HG02981 (cell line): ENCODE results near the gene MITF.

Source experiments
- ATAC-seq: cut with Tn5 transposase; IDR thresholded peaks from one replicate; pipeline ENCODE4 v1.9.1; 2021; ENCODE audit warnings: mild to moderate bottlenecking, moderate library complexity; ENCODE audit not compliant: unreplicated experiment

The MITF gene

DNA sequence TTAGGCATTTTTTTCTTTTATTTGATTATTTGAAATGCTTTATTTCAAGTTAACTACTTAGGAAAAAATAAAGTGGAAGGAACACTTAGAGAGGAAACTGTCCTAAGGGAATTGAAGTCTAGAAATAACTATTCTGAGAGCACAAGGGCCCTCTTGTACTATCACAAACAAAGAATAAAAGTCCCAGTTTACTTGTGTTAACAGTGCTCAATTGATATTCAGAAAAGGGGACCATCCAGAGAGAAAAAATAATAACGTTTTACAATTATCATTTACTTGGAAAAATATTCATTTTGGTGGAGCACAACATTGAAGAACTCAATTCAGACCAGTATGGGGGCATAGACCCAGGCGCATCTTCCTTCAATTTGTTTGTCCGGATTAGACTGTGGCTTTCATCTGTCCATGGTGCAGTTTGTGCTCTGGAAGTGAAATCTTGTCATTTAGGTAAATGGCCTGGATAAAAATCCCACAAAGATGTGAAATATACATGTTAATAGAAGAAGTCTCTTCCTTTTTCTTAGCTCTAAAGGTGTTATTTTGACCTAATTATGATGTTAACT is 205.7 kb downstream of the MITF start:
- ATAC-seq, result no peak

DNA sequence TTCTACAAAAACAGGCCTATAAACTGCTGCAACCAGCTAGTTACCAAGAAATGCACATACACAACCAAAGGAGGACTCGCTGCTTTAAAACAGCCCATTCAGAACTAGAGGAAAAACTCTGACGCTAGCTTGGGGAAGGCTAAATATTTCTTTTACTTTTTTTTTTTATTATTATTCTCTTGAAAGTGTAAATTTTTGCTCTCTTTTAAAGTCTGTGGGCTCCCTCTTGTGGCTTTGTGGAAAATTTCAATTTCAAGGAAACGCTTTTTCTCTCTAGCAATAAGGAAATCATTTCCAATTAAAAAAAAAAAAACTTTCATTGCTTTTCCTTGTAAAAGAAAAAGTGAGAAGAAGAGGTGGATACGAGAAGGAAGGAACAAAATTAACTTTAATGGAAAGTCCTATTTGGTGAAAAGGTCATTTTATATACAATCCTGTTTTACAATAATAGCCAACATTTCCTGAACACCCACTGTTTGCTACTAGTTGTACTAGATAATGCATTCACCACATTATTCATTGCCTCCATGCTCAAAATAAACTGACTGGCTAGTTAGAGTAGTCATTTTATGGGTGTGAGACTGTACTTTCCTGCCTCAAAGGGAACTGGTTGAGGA is 209.1 kb downstream of the MITF start:
- ATAC-seq, result no peak

DNA sequence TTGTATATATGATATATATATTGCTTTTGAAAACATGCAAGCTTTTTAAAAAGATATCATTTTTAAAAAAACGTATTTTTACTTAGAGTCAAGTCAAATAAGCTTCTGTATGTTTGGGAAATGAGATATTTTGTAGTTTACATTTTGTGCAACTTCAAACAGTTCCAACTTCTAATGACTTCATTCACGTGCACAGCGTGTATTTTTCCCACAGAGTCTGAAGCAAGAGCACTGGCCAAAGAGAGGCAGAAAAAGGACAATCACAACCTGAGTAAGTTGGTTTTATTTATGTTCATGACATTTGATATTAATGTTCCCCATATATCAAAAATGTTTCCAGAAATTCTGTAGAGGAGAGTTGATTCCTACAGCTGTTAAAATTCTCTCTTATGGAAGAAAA is 212.4 kb downstream of the MITF start:
- ATAC-seq, result no peak

DNA sequence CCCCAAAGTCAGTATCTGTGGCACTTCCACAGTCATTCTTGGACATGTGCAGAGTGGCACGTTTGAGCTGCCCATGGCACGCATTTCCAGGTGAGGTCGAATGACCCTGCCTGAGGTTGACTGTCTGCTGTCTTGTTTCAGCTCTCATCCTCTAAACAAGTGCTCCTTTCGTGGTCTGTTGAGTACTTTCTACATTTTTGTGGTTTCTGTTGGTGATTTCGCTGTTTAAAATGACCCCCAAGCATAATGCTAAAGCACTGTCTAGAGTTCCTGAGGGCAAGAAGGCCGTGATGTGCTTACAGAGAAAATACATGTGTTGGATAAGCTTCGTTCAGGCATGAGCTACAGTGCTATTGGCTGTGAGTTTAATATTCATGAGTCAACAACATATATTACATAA is 220.3 kb downstream of the MITF start:
- ATAC-seq, result no peak

DNA sequence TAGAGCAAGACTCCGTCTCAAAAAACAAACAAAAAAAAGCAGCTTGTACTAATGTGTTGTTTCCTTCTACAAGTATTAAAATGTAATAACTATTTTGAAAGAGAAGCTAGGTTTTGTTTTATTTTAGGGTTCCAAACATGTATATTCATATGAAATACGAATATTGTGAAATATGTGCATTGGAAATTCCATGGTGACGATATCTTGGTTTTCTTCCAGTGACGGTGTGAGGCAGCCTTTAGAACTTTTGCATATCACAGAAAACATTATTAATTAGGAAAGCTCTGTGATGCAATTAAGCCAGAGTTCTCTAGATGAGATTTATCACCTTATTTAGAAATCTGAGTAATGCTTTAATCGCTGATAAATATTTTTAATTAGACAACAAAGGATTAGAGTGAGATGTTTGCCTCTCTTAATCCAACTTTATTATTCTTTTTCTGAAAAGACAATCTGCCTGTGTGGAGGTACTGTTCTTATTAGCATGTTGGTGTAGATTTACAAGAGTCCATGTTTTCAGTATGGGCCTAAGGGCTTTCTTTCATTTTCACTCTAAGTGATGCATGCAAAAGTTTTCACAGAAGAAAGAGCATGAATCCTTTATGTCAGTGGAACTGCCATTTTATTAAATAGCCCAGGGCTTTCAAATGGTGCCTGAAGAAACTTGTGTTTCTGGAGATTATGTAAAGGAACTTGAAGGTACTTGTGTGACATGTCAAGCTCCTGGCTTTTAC is 222.6 kb downstream of the MITF start:
- no peak for ATAC-seq

DNA sequence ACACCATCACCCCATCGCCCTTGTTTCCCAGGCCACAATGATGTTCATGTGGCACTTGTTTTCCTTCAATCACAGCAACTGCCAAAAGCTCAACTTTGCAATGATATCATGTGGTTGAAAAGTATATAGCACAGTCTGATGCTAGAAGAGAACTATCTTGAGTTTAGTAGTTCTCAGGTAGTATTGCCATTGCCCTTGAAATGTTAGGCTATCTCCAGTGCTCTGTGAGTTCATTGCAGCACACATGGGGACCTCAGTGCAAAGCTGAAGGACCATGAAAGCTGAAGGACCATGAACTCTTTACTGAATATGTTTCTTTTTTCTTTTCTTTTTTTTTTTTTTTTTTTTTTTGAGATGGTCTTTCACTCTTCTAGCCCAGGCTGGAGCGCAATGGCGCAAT is 224.4 kb downstream of the MITF start:
- no peak for ATAC-seq

DNA sequence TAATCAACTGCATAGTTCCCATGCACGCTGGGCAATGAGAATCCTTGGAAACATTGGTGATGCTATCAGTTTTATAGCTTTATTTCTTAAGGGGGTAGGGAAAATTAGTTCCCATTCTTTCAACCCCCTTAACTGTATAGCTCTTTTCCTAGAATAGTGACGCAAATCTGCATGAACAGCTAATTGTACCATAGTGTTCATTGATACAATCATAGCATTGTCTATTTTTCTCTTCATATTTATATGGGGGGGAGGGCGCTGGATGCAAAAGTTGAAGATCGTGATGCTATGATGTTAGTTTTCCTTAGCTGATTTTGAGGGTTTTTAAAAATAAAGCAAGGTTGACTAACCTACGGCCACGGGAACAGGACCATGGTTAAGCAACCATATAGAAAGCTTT is 227.9 kb downstream of the MITF start:
- no peak for ATAC-seq

DNA sequence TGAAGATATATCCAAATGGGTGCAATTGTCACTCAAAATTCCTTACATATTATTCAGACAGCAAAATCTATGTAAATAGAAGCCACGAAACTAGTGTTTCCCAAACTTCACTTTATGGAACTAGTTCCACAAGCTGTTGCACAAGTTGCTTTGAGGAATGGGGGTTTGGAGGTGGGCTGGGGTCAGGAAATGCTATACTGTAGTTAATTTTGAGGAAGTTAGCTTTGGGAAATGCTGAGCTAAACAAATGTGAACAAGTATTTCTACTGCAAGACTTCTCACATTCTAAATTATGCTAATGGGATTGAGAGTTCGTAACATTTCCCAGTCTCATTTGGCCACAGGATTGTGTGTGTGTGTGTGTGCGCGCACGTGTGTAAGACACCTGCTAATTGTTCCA is 231.6 kb downstream of the MITF start:
- no peak for ATAC-seq

DNA sequence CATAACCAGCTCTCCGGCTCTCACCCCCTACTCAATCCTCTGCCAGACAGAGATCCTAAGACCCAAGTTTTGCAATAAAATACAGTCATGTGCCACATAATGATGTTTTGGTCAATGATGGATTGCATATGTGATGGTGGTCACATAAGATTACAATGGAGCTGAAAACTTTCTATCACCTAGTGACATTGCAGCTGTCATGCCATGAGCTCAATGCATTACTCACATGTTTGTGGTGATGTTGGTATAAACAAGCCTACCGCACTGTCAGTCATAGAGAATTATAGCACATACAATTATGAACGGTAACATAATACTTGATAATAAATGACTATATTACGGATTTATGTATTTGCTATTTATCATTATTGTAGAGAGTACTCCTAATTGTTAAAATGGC is 233.4 kb downstream of the MITF start:
- no peak for ATAC-seq

DNA sequence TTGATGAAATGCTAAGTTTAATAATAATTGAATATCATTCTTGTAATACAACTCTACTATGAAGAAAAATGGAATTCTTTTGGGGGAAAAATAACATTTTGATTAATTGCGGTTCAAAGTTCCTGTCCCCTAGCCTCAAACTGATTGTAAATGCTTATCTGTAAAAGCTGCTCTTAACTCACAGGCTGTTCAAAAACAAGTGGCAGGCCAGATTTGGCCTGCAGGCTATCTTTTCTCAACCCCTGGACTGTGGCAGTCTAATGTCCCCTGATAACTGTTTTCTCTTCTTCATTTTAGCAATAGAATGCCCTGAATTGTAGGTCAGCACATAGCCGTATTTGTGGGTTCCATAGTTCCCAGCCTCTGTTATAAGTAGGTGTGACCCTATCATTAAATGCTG is 236.8 kb downstream of the MITF start:
- ATAC-seq, result no peak

DNA sequence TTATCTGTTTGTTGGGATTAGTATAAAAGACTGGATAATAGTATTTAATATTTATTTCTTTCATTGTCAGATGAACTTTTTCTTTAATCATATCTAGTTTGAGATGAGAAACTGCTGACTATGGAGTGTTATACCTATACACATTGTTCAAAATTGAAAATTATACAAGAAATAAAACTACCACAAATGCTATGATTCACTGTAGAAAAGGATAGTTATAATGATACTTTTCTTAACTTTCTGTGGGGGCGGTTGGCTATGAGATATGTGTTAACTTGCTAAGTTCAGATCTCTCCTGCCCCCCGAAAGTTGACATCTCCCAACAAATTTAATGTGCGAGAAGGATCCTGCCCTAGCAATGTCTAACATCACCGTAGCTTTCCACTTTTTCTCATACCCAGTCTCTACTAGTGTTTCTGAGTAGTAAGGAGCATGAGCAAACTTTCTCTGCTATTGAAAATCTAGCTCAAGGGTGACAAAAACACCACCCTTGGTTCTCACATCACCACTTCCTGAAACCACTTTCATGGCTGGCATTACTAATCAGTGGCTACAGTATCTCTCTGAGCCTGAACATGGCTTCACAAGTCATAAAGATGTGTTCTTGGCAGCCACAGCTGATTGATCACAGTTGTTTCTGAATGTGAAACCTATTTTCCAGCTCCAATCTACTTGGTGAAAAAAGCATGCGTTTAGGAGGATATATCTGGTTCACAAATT is 244.4 kb downstream of the MITF start:
- ATAC-seq, result no peak

DNA sequence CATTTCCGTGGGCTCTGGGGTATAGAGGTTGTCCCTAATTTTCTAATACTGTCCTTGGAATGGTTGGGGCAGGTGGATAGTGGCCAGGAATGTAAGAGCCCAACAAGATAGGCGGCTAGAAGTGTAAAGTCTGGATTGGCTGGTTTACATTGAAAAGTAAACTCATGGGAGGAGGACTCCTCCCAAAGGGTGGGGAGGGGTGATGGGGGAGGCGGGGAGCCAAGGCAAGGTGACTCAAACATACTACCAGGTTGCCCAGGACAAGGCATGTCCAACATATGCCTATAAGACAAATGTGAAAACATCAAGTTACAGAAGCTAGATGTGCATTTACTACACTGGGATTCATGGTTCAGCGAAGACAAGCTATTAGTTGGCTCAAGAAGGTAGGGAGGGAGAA is 246.0 kb downstream of the MITF start:
- no peak for ATAC-seq

DNA sequence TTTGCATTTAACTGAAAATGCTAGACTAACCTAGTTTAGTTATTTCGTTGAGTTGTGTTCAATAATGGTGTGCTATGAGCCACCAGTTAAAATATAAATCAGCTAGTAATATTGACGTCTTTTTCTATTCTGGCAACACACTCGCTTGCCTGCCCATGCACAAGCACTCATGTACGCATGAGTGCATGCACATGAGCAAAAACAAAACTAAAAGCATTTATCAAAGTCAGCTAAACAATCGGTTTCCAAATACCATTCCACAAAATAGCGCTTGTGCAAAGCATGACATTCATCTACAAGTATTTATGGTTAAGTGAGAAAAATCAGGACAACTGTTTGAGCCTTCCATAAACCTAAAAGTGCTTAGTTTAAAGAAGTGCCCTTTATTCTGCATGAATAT is 247.2 kb downstream of the MITF start:
- no peak for ATAC-seq

DNA sequence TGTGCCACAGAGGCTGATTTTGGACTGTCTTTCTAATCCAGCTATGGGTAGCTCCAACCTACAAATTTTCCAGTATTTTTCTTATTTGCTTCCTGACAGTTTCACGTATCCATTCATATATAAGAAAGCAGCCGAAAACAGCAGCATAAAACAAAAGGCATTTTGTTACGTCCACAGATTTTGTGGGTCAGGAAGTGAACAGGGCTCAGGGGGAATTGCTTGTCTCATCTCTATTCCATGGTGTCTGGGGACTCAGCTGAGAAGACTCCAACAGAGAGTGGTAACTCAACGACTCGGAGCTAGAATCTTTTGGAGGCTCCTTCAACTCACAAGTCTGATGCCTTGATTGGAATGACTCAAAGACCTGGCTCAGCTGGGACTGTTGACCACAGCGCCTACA is 248.6 kb downstream of the MITF start:
- ATAC-seq, result no peak

DNA sequence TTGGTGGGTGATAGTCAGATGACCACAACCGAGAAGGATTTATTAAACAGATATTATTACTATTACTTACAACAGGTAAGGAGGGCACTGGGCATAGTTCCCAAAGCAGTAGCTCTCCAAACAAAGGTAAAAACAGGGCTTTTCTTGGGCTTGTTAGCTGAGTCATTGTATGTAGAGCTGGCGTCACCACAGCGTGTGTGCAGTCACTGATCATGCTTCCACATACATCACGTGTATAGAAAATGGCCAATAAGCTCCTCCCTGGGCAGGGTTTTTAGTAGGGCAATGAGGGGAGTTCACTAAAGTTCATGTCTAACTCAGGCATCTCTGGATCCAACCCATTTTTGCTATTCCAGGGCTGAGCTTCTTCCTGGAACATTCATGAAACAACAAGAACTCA is 254.5 kb downstream of the MITF start:
- ATAC-seq, result no peak

DNA sequence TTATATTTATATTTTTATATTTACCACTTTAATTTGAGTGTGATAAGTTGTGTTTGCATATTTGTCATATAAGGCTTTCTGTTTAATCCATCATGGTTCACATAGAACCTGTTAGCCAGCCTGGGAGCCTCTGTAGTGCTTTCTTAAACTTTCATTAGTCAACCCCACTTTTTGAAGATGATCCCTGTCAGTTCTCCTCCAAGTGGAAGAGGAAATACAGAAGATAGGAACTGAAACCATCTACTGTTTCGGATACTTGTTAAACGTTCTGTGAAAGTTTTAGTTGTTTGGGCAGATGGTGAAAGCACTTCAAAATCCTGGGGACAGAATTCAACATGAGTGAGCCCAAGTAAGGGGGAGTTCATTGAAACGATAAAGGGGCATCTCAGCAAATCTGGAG is 255.7 kb downstream of the MITF start:
- ATAC-seq, result no peak

DNA sequence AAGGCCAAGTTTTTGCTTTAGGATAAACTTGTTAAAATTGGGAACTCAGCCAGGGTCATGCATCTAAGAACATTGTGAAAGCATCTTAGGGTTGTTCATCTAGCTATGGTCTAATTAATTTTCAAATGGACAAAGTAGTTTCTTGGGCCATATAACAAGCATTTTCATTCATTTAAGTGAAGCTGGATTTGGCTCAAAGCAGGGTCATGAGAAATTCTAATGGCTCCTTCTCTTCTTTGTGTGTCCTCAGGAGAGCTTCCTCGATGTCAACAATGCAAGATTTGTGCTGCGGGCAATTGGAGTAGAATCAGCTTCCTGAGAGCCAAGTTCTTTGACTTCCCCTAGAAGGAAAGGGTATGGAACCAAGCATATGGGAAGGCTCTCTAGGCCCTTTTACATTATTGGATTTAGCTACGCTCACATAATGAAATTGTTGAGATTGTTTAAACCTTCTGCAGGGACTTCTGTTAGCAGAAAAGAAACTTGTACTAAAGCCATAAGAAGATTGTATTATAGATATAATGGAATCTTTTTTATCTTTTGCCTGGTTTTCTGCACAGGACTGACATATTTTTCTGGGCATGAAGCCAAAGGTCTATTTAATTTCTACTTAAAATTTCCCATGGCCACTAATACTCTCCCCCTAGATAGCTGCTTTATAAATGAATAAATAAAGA is 258.5 kb downstream of the MITF start:
- ATAC-seq, result no peak

DNA sequence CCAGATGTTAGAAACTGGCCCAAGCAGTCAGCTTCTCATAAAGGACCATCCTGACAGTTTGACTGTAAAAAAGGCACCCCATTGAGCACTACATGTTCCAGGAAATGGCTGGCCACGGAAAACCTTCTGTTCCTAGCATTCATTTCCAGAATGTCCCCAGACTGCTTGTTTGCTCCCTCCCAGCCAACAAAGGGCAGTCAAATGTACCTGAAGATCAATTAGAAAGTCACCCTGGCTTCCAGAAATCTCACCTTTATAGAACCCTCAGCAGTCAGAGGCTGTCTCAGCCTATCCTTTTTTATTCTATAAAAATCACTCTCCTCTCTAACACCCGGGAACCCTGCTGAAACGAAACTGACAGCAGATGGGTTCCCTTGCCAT is 259.5 kb downstream of the MITF start:
- no peak for ATAC-seq

DNA sequence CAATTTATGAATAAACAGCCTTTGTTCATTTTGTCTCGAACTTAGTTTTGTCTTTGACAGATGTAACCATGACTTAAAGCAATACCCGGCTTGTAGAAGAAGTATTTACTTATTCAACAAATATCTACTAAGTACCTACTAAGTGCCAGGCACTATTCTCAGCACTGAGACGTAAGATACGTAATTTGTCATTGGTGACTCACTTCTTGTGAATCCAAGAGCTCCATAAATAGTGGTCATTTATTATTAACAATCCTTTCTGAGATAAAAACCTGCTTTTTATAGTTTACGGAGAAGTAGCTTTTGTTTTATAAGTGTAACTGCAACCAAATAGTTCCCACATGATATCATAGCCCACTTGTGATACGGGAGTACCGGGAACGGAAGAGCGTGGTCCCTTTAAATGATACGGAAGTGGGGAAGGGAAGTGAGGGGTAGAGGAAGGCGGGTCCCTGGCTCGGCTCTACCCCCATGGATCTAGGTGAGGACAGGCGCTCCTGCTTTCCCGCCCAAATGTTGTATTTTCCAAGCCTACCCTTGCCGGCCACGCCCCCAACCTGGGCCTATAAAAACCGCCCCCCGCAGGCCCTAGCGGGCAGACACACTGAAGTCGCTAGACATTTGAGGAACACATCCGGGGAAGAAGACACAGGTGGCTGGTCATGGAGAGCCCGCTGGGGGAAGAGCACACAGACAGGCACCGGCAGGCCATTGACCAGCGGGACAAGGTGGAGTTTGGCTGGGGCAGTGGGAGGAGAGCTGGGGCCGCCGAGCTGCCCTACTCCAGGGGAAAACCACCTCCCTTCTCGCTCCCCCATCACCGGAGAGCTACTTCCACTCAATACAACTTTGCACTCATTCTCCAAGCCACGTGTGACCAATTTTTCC is 260.1 kb downstream of the MITF start, which contains the start of gene SAMMSON:
Gene SAMMSON (plus strand): TSS at position 594 of the 888 bp plus-strand sequence.
- ATAC-seq, result no peak

DNA sequence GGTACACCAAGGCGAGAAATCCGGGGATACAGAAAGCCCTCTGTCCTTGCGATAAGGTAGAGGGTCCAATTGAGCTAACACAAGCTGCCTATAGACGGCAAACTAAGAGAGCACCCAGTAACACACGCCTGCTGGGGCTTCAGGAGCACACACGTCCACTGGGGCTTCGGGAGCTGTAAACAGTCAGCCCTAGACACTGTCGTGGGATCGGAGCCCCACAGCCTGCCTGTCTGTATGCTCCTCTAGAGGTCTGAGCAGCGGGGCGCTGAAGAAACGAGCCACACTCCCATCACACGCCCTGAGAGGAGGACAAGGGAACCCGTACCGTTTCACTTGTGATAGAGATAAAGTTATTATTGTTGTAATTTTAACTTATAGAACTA is 260.8 kb downstream of the MITF start:
- no peak for ATAC-seq
